DOHH2 (cell line): Measurements from ENCODE around the gene CPT1B.

ENCODE experiments used
- H3F3A ChIP-seq: fragments of 200-600 bp; sonication (generic), shearing (Covaris generic); 2 replicates; pipeline ENCODE4 v1.6.0; 2016; ENCODE audit warnings: antibody characterized with exemption, mild to moderate bottlenecking; ENCODE audit not compliant: control insufficient read depth, insufficient read depth
- H3K27ac ChIP-seq: fragments of 200-600 bp; sonication (generic); 2 replicates; pipeline ENCODE4 v1.5.1; 2014; ENCODE audit warnings: low read depth, mild to moderate bottlenecking, low read length, moderate library complexity
- H3K27me3 ChIP-seq: fragments of 200-600 bp; sonication (generic); 2 replicates; pipeline ENCODE4 v1.6.1; 2014; ENCODE audit warnings: mild to moderate bottlenecking, low read length, mixed read lengths; ENCODE audit not compliant: control insufficient read depth
- H3K36me3 ChIP-seq: fragments of 200-600 bp; sonication (generic); 2 replicates; pipeline ENCODE4 v1.6.1; 2014; ENCODE audit warnings: mild to moderate bottlenecking, low read length, moderate library complexity, mixed read lengths; ENCODE audit not compliant: control insufficient read depth
- H3K4me1 ChIP-seq: fragments of 200-600 bp; sonication (generic); 2 replicates; pipeline ENCODE4 v1.6.1; 2014; ENCODE audit warnings: mild to moderate bottlenecking, low read length, mixed read lengths; ENCODE audit not compliant: control insufficient read depth
- H3K4me2 ChIP-seq: fragments of 200-600 bp; sonication (generic); 2 replicates; pipeline ENCODE4 v1.6.0; 2014; ENCODE audit warnings: mild to moderate bottlenecking, low read length, moderate library complexity
- H3K4me3 ChIP-seq: fragments of 200-600 bp; sonication (generic); 2 replicates; pipeline ENCODE4 v1.5.1; 2014; ENCODE audit warnings: mild to moderate bottlenecking, low read length, mixed read lengths
- H3K79me2 ChIP-seq: fragments of 200-600 bp; sonication (generic); 2 replicates; pipeline ENCODE4 v1.6.1; 2014; ENCODE audit warnings: mild to moderate bottlenecking, low read length, mixed read lengths; ENCODE audit not compliant: control insufficient read depth
- H3K9me2 ChIP-seq: fragments of 200-600 bp; sonication (generic); replicated peaks from 2 replicates; pipeline ENCODE4 v1.6.1; 2014; ENCODE audit warnings: mild to moderate bottlenecking, low read length, mixed read lengths; ENCODE audit not compliant: control insufficient read depth
- H3K9me3 ChIP-seq: fragments of 200-600 bp; sonication (generic); 2 replicates; pipeline ENCODE4 v1.6.1; 2014; ENCODE audit warnings: antibody characterized with exemption, low read length, mixed read lengths; ENCODE audit not compliant: control insufficient read depth, insufficient read depth
- H4K20me1 ChIP-seq: fragments of 200-600 bp; sonication (generic); 2 replicates; pipeline ENCODE4 v1.6.0; 2014; ENCODE audit warnings: low read depth, mild to moderate bottlenecking, antibody characterized with exemption, low read length, moderate library complexity; ENCODE audit not compliant: control insufficient read depth, insufficient read depth
- CTCF ChIP-seq: fragments of 200-600 bp; sonication (generic); IDR thresholded peaks from one replicate; pipeline ENCODE4 v1.5.1; 2014; ENCODE audit warnings: antibody characterized with exemption, mild to moderate bottlenecking, low read depth, low read length; ENCODE audit not compliant: poor library complexity, severe bottlenecking
- EZH2phosphoT487 ChIP-seq: fragments of 200-600 bp; sonication (generic); IDR thresholded peaks from 2 replicates; pipeline ENCODE4 v1.6.1; 2017; ENCODE audit warnings: borderline replicate concordance, mild to moderate bottlenecking, antibody characterized with exemption, low read length, moderate library complexity, mixed read lengths

CPT1B gene

GRCh38 chr22:50578776-50579310, 616 bp upstream of the CPT1B start:
- H3K27me3 ChIP-seq, result no peaks in the 10 kb centered on the region
- TF ChIP-seq CTCF (no peak), EZH2phosphoT487 (no peak)
- no peaks in the 10 kb centered on the region for H3K9me2 ChIP-seq
- H3K79me2 ChIP-seq, result peaks cover 22% of the 10 kb centered on the region
- peaks cover 14% of the 10 kb centered on the region for H3K4me1 ChIP-seq
- H3K27ac ChIP-seq, result no peak overlapping the region
- H3K36me3 ChIP-seq, result peaks cover 70% of the 10 kb centered on the region
- H3F3A ChIP-seq, result no peaks in the 10 kb centered on the region
- no peaks in the 10 kb centered on the region for H3K9me3 ChIP-seq
- no peak overlapping the region for H3K4me3 ChIP-seq
- no peaks in the 10 kb centered on the region for H4K20me1 ChIP-seq
- H3K4me2 ChIP-seq, result no peak overlapping the region

GRCh38 chr22:50577697-50577986, 585 bp downstream of the CPT1B start:
- Histone ChIP-seq H4K20me1 (no peaks in the 10 kb centered on the region), H3K9me2 (no peaks in the 10 kb centered on the region), H3K36me3 (peaks cover 82% of the 10 kb centered on the region), H3K27ac (no peak overlapping the region), H3K4me2 (no peak overlapping the region), H3K9me3 (no peaks in the 10 kb centered on the region), H3K27me3 (no peaks in the 10 kb centered on the region), H3K79me2 (peaks cover 15% of the 10 kb centered on the region), H3F3A (no peaks in the 10 kb centered on the region), H3K4me3 (no peak overlapping the region), H3K4me1 (peaks cover 11% of the 10 kb centered on the region)
- TF ChIP-seq EZH2phosphoT487 (no peak), CTCF (no peak)

GRCh38 chr22:50576806-50577696, 1.2 kb downstream of the CPT1B start:
- Histone ChIP-seq H3K79me2 (peaks cover 11% of the 10 kb centered on the region), H3K4me1 (peaks cover 11% of the 10 kb centered on the region), H4K20me1 (no peaks in the 10 kb centered on the region), H3K9me2 (no peaks in the 10 kb centered on the region), H3K4me3 (no peak overlapping the region), H3F3A (no peaks in the 10 kb centered on the region), H3K36me3 (peaks cover 88% of the 10 kb centered on the region), H3K4me2 (no peak overlapping the region), H3K27me3 (no peaks in the 10 kb centered on the region), H3K9me3 (no peaks in the 10 kb centered on the region), H3K27ac (no peak overlapping the region)
- TF ChIP-seq CTCF (no peak), EZH2phosphoT487 (no peak)
